GM10266 (cell line): ENCODE measurements around the gene ENTHD1.
A peak's percentile ranks its signal among the peaks of the same experiment; 100 is the strongest.

Experiments used
- DNase-seq: peaks from one replicate; pipeline ENCODE4 v3.0.0; 2012; ENCODE audit errors: extremely low spot score
- CTCF ChIP-seq: IDR thresholded peaks from 2 replicates; pipeline ENCODE4 v1.5.1; 2012; ENCODE audit warnings: mild to moderate bottlenecking, low read depth; ENCODE audit not compliant: control insufficient read depth, insufficient read depth; ENCODE audit errors: missing control alignments

ENTHD1 gene

GRCh38 chr22:39777716-39778454 lies 115.7 kb downstream of the ENTHD1 start:
- TF ChIP-seq CTCF, result no peak
- no peak for DNase-seq

DNA sequence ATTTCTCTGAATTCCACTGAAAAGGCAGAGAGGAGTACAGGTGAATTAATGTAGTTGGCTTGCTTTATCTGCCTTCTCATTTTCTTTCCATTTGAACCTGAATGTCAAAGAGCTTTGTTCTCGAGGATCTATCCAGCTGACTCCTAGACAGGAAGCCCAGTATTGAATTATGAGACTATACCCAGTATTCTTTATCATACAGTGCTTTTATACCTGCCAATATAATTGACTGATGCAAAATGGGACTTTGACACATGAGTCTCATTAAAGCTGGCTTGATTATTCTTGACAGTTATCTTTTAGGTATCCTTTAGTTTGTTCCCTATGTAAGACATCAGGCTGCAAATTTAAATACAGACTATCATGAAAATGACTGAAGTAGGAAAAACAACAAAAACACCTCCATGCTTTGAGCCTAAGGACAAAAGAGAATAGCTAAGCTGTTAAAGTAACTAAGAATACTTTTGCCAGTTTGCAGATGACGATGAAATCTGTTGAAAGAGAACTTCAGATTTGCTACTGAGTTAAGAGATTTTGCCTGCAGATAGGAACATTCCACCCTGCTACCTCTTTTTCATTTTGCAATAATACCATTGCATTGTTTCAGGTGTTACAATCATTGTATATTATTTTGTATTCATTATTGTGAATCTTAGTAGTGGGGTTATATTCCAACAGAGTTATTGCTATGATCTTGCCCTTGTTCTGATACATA lies 117.1 kb downstream of the ENTHD1 start:
- no peak for TF ChIP-seq CTCF

GRCh38 chr22:39773976-39774539 lies 119.5 kb downstream of the ENTHD1 start:
- no peak for TF ChIP-seq CTCF
- peak; percentile 54 for DNase-seq

More for the DNA sequence above, 117.1 kb downstream of the ENTHD1 start:
- DNase-seq, result no peak

DNA sequence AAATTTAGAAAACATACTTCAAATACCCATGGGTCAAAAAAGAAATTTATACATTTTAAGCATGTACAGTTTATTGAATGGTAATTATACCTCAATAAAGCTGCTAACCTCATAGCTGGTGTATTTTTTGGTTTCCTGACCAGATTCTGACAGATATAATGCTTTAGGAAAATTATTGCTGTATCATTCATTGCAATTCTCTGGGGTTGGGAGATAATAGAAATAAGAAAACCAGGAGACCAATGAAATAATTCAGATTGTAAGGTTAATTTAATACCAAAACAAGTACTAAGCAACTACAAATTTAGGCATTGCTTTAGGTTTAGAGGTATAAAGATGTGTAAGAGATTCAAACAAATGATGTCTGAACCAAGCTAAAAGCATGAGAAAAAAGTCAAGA lies 120.1 kb downstream of the ENTHD1 start:
- DNase-seq, result no peak

DNA sequence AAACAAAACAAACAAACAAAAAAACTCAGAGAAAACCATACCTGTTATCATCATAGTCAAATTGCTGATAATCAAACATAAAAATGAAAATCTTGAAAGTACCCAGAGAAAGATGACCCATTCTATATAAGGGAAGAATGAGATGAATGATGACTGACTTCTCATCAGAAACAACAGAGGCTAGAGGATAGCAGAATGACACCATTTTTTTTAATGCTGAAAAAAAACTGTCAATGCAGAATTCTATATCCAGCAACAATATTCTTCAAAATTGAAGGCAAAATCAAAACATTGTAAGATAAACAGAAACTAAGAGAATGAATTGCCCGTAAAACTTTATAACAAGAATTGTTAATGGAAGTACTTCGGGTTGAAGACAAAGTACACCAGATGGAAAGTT lies 122.1 kb downstream of the ENTHD1 start:
- TF ChIP-seq CTCF, result no peak
- no peak for DNase-seq

More for the DNA sequence above, 120.1 kb downstream of the ENTHD1 start:
- TF ChIP-seq CTCF, result no peak

DNA sequence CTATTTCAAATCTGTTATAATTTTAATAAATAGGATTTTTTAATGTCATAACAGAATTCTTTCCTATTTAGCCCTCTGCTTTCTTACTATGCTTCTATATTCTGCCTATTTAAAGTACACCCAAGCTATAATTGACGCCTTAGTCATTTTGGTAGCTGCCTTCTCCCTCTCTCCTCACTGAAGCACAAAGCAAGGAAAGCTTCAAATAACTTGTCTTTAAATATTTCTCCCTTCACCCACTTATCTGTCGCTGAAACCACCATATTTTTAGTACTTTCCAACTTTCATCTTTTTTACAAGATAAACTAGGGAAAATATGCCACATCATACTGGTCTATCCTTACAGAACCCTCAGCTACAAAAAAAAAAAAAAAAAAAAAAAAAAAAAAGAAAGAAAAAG lies 127.9 kb downstream of the ENTHD1 start:
- no peak for TF ChIP-seq CTCF
- no peak for DNase-seq

DNA sequence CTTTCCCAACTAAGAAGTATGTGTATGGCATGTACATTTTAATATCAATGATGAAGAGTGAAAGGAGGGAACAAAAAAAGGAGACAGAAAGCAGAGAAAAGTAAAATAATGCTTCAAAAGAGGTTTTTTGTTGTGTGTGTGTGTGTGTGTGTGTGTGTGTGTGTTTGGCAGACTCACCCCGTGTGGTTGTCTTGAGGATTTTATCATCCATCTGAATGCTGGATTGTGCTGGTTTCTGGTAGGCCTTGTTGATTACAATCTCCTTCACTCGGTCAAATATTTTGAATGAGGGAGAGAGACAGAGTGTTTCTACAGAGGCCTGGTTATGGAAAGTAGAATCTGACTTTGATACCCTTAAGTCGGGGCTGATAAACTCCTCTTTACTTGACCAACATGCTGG lies 128.5 kb downstream of the ENTHD1 start:
- no peak for DNase-seq
- no peak for TF ChIP-seq CTCF
